ENCODE results near the gene CMIP.
"Not testable (repeated sequence)": the region's sequence is repeated elsewhere in the genome, so short reads cannot be mapped to it uniquely, and the experiment has no call there.

Gene CMIP

DNA sequence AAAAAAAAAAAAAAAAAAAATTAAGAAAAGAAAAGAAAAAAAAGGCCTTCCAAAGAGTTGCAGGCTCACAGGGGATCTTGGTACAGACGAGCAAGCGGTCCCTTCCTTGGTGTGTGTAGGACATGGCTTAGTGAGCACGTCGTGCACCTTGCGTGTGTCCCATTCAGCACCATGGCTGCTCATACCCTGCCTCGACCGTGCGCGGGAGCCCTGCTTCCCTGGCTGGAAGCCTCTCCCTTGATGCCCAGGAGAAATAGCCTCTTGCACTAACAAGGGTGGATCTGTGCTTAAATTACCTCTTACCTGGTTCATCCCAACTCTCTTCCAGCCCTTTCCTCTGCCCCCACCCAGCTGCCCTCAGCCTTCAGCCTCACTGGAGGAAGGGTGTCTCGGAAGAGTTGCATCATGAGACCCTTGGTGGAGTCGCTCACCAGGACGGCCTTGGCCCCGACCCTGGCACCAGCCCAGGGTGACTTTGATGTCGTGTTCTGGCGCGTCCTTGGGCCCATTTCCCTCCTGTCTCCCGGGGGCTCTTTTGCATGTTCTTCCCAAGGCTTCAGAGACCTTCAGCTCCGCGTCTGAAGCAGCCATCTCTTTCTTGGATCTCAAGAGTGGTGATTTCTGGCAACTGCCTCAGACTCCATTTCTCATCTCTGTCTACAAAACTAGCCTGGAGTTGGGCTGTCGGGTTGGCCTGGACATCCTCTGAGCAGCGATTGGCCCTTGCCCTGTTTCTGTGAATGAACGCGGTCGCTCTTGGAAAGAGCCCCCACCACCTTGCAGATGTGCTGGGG is 127.2 kb downstream of the CMIP start:
- FAIRE-seq, result no peak

- no peak for FAIRE-seq
Measured at GRCh38 chr16:81572386-81573144, 128.0 kb downstream of the CMIP start.

- no peak for FAIRE-seq
Measured at GRCh38 chr16:81573533-81574020, 129.0 kb downstream of the CMIP start.

DNA sequence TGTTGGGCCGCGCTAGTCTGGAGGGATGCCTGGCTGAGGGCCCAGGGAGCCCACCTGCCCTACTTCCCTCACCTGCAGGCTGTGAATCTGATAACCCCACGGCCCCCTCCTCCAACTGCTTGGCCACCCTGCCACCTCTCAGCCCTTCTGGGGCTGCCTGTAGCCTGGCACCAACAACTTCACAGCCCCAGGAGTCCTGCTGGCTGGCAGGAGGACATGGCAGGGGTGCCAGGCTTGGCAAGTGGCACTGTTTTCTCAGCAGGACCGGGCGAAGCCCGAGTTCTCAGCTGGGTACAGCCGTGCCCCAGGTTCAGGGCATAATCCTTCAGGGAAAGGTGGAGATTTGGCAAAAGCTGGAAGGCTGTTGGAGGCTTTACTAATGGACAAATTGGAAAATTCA is 129.6 kb downstream of the CMIP start:
- no peak for FAIRE-seq

DNA sequence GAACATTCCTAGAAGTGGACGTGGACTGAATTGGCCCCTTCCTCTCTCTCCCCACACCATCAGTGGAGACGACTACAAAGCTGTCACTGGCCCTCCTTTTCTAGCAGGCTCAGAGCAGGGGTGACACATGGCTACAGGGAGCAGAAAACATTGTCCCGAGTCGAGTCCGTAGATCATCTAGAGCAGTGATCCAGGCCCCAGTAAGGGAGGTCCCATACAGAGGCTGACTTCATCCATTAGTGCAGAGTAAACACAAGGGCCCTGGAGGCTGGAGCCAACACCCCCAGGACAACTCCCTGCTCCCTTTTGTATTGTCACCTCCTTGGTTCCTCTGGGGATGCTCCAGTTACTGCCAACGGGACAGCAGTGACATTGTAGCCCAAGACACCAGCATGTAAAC is 130.7 kb downstream of the CMIP start:
- no peak for FAIRE-seq

DNA sequence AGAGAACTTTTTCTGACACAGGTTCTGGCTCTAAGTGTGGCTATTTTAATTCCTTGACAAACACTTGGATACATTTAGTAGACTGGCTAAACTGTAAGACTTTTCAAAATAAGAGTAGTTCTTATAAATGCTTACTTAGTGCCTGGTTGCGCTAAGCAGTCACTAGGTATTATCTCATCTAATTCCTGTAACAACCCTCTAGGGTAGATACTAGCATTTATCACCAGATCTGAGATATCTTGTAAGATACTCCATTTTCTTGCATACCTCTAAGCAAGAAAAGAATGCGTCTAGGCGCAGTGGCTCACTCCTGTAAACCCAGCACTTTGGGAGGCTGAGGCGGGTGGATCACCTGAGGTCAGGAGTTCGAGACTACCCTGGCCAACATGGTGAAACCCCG is 131.2 kb downstream of the CMIP start:
- FAIRE-seq, result no peak

- no peak for FAIRE-seq
Measured at GRCh38 chr16:81576696-81577095, 132.1 kb downstream of the CMIP start.

DNA sequence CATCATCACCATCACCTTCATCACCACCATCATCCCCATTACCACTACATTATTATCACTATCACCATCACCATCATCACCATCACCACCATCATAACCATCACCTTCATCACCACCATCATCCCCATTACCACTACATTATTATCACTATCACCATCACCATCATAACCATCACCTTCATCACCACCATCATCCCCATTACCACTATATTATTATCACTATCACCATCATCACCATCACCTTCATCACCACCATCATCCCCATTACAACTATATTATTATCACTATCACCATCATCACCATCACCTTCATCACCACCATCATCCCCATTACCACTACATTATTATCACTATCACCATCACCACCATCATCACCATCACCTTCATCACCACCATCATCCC is 132.7 kb downstream of the CMIP start:
- not testable (repeated sequence) for FAIRE-seq

DNA sequence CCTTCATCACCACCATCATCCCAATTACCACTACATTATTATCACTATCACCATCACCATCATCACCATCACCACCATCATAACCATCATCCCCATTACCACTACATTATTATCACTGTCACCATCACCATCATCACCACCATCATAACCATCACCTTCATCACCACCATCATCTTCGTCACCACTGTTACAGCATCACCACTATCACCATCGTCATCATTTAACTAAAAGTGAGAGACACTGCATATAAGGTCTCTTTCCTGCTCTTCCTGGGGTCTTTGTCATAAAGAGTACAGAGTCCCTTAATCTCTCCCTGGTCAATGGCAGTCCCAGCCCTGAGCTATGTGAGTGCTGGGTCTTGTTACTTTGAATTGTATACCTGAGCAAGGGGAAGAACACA is 133.5 kb downstream of the CMIP start:
- FAIRE-seq, result no peak

DNA sequence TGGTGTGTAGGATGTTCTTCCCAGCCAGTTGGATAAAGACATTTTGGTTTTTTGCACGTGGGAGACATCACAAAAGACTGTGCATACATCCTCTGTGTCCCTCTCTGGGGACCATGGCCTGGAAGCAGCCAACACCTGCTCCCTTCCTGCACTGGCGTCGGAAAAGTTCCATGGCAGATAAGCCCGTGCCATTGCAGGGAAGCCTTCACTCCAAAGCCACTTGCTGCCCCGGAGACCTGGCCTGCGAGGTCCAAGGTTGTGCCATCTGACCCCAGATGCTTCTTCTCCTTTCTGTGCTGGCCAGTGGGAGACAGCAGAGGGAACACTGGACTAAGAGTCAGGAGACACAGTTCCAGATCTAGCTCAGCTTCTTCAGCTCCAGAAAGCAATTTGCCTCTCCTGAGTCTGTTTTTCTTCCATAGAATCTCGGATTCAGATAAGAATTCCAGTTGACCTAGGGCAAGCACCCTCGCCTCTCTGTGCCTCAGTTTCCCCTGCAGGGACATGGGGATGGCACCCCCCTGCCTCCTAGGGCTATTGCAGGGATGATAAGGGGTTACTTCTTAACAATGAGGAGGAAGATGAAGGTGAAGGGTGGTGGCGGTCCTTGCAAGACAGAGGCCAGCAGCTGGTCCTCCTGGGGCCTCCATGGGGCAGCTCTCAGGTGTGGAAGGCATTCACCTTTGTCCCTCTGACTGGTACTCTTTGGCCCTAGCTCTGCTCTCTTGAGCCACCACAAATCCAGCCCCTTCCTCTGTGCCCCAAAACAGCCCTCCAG is 134.2 kb downstream of the CMIP start:
- no peak for FAIRE-seq

DNA sequence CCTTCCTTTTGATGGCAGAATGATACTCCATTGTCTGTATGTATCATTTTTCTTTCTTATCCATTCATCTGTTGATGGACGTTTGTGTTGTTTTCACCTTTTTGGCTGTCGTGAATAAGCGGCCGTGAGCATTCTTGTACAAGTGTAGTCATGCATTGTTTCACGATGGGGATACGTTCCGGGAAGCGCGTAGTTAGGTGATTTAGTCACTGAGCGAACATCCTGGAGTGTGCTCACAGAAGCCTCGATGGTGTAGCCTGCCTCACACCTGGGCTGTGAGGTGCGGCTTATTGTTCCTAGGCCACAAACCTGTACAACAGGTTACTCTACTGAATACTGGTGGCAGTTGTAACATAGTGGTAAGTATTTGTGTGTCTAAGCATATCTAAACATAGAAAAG is 136.5 kb downstream of the CMIP start:
- FAIRE-seq, result no peak

GRCh38 chr16:81582655-81583441 is 138.2 kb downstream of the CMIP start:
- FAIRE-seq, result no peak

DNA sequence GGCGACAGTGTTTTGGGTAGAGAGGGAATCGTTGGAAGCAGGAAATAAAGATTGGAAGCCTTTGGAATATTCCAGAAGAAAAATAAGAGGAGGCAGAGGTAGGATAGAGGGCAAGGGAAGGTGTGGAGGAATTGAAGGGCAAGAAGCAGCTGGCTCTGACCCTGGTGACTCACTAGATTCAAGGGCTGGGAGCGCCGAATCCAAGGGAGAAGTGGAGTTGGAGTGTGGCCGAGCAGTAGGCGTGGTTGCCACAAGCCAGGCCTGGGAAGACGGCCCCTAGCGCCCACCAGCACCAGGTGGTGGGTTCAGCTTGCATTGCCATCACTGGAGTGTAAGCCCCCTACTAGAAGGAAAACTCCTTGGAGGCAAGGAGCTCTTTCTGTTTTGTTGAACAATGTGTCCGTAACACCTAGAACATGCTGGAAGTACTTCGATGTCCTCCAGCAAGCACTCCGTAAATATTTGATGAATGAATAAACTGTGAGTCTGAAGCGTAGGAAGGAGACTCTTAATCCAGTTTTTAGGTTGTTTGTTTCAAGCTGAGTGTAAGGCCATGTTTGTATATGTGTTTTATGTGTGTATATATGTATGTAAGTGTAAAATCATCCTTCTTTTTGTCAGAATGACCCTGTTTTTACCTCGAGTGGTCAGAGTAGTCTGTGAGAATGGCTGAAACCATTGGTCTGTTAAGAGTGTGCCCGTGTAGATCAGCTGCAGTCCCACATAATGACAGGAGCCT is 139.5 kb downstream of the CMIP start:
- no peak for FAIRE-seq

DNA sequence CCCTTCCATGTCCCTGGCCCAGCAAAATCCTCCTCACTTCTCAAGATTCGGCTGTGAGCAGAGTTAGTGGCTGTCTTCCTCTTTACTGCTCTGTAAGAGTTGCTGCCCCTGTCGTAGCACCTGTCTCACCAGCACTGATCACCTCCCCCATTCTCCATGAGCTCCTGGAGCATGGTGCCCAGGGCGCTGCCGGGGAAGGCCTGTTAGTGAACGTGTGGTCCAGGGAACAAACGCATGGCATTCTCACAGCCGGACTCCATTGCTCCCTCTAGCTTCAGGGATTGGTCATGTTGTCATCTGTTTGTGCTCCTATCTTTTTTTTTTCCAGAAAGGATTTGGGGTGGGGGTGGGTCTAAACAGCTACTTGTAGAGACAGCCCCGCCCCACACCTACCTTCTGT is 141.2 kb downstream of the CMIP start:
- FAIRE-seq, result no peak

DNA sequence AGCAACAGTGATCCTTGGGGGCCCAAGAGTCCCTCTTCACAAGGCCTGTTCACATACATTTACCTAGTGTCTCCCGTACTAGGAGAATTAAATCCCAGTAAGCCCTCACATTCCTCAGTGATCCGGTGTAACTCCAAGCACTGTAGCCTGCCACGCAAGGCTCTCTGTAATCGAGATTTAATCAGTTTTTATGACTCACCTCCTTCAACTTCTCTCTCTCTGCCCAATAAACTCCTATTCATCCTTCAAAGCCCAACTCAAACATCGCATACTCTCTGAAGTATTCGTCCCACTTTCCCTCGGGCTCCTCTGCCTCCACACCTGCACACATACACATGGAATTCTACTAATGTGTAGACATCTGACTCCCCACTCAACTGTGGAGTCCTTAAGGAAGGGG is 141.8 kb downstream of the CMIP start:
- no peak for FAIRE-seq

GRCh38 chr16:81586977-81587625 is 142.5 kb downstream of the CMIP start:
- no peak for FAIRE-seq

DNA sequence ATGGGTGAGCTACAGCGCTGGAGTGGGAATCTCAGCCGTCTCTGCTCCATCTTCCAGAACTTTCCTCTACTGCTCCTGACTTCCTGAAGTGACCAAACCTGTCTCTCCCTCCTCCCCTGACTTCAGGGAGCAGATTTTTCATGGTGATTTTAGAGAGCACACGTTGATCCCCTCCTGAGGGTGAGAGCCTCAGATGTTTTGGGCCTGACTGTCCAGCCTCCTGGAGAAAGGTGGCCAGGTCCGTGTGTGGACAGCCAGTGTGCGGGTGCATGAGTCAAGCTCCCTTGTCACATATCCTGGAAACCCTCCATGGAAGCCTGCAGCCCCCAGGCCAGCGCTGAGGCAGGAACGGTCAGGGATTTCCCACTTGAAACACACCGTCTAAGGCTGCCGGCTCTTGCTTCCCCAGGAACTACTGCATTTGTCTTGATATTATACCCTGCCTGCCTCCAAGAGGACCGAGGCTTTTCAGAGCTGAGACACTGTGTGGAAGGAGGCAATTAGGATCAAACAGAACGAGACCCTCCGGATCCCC is 143.1 kb downstream of the CMIP start:
- FAIRE-seq, result no peak

GRCh38 chr16:81588326-81589081 is 143.9 kb downstream of the CMIP start:
- FAIRE-seq, result no peak

GRCh38 chr16:81589975-81590650 is 145.5 kb downstream of the CMIP start:
- no peak for FAIRE-seq
